CD4-positive, alpha-beta T cell treated with Interleukin-6 at 100 ng/mL for 8 hours (primary cell): Measurements from ENCODE around the gene LYZL2.
"Not testable (repeated sequence)": the region's sequence is repeated elsewhere in the genome, so short reads cannot be mapped to it uniquely, and the experiment has no call there.

ENCODE experiments used
- DNase-seq: peaks from one replicate; pipeline ENCODE4 v3.0.0-alpha.2; 2020; ENCODE audit warnings: mixed read lengths, low spot score

Gene LYZL2

DNA sequence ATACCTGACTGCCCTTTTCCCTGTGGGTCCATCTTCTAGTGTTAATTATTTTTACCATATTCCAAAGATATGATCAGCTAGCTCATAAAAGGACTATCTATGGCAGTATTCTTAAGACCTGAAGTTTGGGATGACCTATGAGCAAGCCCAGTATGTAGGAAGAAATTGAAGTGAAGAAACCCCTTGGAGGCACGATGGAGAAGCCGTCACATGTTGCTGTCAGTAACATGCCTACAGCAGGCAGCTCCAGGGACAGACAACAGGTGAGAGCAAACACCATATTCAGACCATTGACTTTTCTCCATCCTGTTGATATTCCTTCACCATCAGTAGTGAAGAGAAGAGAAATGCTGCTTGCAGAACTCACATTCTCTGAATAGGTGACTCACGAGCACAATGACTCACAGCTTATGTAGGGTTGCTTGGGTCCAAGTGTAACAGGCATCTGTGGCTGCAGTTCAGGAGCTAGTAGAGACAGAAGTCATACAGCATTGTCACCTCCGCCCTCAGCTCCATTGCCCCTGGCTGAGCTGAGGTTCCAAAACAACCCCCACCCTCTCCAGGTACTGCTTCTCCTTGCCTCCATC, 8.4 kb upstream of the LYZL2 start:
- DNase-seq: no peak

DNA sequence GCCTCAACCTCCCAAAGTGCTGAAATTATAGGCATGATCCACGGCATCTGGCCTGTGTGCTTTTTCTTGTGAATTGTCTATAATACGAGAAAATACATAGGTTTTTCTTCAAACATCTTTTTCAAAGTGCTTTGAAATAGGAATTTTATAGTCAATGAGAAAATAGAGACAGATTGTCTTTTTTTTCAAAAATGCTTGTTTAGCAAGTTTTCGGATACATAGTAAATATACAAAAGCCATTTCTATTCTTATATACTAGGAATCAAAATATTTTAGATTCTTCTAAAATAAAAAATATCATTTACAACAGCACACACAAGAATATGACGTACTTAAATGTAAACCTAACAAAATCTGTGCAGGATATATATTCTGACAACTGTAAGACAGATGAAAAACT, 1.6 kb upstream of the LYZL2 start:
- DNase-seq: no peak

DNA sequence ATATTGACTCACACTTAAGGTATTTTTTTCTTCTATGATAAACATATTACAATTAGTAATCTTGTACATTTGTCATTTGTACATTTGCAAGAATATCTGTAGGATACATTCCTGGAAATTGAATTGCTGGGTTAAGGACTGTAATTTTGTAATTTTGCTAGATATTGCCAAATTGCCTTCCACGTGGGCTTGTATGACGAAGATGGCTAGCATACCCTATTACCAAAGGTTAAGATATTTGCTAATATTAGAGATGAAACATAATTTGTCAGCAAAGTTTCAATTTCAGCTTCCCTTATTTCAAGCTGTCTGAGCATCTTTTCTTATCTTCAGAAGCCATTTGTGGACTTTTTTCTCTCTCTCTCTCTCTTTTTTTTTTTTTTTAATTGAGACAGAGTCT, 1.0 kb upstream of the LYZL2 start:
- no peak for DNase-seq

DNA sequence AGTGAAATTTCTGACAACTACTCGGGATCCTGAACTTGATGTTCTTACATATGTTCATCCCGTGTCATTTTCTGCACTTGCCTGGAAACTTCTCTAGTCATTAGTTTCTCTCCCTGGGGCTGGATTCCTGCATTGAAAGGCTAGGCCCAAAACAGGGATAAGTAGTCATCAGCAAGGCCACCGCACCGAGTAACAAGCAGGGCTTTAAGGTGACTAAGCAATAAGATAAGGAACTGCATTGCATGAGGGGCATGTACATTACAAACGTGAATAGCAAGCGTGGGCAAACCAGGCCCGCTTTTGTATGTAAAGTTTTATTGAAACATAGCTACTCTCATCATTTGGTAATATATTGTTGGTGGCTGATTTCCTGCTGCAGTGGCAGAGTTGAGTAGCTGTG, 977 bp downstream of the LYZL2 start:
- not testable (repeated sequence) for DNase-seq

DNA sequence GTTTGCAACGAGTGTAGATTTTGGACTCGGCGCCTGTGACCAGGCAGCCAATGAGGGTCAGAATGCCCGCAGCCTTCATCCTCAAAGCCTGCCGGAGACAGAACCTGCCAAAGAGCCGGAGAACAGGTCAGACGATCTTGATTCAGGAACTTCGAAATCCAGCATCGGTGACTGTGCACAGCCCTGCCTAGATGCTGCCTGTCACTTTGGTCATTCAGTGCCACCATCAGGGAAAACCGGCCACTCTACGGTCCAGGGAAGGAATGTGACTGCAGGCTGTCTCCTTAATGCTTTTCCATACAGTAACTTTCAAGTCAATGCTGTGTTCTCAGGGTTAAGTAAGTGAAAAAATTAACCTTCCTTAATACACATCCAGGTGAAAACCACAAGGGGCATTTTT, 2.7 kb downstream of the LYZL2 start:
- DNase-seq: not testable (repeated sequence)

DNA sequence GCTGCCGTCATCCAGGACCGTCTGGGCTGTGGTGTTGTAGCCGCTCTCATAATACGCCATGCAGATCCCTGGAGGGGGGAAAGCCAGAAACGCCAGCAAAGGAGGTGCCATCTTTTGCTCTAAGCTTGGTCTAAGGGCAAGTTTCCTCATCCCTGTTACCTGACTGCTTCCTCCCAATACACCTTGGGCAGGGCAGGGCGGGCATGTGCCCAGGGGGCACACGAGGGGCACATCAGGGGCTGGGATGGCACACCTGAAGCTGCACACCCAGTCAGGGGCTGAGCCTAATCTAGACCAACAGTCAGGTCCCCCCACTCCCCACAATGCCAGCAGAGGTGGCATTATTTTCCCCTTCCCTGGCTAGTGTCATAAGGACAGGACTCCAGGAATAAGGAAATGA, 3.4 kb downstream of the LYZL2 start:
- not testable (repeated sequence) for DNase-seq

DNA sequence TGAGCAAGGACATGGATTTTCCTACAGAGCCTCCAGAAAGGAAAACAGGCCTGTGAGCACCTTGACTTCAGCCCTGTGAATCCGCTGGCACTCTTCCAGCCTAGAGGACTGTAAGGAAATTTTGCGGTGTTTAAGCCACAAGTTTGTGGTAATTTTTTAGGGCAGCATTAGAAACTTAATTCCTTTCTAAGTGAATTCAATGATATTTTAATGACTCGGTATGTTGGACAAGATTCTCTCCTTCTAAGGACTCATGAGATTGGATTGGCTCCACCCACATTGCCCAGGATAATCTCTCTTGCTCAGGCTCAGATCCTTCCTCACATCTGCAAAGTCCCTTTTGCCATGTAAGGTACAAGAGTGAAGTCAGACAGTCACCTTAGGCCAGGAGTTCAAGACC, 4.5 kb downstream of the LYZL2 start:
- no peak for DNase-seq

DNA sequence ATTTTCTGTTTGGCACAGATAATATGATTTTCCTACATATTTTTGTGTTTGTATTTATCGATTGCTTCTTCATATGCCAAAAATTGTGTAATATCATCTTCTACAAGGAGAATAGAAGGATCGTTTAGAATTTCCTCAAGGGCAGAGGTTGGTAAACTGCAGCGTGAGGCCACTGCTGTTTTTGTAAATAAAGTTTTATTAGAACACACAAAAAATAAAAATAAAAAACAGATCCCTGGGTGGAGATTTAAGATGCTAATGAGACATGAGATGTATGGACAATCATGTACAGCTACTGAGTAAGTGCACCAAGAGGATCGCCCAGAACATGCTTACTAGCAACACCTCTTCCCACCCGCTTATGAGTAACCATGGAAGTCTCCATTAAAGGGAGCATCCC, 9.6 kb downstream of the LYZL2 start:
- no peak for DNase-seq

DNA sequence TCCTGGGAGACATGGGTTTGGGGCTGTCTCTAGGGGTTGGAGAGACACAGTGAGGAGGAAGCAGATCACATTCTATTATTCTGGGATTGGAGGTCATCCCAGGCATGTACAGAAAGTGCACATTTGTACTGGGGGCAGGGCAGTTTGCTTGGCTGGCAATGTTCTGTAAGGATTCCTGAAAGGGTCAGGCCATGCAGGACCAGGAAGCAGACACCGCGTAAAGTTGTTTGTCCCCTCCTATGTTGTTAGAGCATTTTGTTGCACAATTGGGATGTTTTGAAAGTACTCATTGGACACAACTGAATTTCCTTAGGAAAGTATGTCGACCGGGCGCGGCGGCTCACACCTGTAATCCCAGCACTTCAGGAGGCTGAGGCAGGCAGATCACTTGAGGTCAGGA, 12.5 kb downstream of the LYZL2 start:
- no peak for DNase-seq

DNA sequence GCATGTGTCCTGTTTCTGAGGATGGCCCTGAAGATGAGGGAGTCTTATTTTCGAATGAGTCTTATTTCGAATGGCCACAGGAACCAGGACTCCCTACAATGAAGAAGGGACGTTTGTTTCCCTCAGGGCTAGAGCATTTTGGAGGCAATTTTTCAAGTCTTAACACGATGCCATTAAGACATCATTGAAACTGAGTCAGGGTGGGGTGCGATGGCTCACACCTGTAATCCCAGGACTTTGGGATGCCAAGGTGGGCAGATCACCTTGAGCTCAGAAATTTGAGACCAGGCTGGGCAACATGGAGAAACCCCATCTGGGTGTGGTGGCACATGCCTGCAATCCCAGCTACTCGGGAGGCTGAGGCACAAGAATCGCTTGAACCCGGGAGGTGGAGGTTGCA, 18.5 kb downstream of the LYZL2 start:
- not testable (repeated sequence) for DNase-seq

DNA sequence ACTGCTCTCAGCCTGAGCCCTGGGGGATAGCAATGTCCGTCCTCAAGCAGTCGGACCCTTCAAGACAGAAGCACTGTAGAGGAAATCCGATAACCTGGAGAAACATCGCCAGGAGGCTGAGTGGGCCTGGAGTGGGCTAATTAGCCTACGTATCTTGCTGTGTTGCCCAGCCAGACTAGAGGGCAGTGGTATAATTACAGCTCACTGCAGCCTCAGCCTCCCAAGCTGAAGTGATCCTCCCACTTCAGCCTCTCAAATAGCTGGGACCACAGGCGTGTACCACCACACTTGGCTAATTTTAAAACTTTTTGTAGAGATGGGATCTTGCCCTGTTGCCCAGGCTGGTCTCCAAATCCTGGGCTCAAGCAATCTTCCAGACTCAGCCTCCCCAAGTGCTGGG, 21.7 kb downstream of the LYZL2 start:
- no peak for DNase-seq

DNA sequence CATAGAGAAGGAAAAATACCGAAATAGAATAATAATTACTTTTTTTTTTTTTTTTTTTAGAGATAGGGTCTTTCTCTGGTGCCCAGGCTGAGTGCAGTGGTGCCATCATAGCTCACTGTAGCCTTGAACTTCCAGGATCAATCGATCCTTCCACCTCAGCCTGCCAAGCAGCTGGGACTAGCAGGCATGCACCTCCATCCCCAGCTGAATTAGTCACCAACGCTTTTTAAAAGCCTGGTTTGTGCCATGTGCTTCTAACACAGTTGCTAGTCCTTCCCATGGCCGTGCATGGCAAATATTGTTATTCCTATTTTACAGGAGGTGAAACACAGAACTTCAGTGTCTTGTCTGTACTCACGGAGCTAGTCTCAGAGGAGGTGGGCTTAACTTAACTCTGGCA, 23.2 kb downstream of the LYZL2 start:
- DNase-seq: no peak

DNA sequence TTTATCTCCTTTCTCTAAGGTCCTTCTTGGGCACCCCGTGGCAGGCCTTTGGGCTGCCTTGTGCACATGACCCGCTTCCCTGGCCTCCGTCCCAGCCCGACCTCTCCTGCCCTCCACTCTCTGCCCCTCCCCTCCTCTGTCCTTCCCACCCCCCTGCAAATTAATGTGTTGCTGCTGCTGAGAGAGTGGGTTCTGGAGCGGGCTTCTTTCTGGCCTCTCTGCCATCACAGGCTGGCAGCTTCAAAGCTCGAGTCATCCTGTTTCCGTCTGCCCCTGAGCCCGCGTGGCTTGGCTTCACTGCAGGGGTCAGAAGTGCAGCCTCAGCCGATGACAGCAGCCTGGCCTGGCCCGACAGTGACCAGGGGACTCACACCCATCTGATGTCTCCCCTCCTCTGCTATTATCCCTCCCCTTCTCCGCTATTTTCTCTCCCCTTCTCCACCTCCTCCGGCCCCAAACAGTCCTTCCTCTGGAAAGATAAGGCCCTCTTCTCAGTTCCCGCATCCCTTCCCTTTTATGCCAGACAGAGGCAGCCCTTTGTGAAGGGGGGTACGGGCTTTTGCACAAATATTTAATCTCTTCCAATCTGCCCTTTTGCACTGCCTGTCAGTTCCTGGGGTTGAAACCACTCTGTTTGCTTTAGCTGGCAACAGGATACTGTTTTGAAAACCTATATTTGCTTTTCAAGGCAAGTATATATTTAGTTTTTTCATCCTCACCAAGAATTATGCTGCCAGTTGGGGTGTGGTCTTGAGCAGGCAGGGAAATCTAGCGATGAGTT, 24.0 kb downstream of the LYZL2 start:
- not testable (repeated sequence) for DNase-seq

DNA sequence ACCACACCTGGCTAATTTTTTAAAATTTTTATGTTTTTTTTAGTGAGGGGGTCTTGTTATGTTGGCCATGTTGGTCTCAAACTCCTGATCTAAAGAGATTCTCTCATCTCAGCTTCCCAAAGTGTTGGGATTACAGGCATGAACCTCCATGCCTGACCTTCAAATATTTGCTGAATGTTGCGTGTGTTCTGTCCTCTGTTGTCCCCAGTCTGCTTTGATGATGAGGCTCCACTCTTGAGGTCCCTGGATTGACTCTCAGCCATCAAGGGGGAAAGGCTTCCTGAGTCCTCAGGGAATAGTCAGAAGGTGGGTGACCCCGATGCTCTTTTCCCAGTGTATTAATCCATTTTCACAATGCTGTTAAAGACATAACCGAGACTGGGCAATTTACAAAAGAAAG, 26.0 kb downstream of the LYZL2 start:
- DNase-seq: no peak

DNA sequence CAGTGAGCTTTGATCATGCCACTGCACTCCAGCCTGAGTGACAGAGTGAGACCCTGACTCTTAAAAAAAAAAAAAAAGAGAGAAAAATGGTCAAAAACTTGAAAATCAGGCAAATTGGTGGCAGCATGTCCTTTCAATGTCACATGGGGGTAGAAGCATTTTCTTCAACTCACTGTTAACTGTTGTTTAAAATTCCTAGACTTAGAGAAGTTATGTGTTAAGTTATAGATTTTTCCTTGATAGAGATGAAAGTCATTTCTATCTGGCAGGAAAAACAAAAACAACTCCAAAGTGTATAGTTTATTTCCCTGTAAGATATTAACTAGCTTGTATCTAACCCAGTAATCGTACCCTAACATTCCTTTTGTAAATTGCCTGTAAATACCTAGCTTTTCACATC, 26.8 kb downstream of the LYZL2 start:
- no peak for DNase-seq

DNA sequence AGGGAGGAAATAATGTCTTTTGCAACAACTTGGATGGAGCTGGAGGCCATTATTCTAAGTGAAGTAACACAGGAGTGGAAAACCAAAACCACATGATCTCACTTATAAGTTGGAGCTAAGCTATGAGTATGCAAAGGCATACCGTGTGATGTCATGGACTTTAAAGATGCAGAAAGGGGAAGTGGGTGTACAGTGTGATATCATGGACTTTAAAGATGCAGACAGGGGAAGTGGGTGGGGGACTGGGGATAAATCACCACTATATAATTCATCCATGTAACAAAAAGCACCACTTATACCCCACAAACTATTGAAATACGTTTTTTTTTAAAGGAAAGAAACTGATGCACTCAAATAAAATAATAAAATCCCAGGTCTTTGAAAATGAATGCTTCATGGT, 29.5 kb downstream of the LYZL2 start:
- no peak for DNase-seq

DNA sequence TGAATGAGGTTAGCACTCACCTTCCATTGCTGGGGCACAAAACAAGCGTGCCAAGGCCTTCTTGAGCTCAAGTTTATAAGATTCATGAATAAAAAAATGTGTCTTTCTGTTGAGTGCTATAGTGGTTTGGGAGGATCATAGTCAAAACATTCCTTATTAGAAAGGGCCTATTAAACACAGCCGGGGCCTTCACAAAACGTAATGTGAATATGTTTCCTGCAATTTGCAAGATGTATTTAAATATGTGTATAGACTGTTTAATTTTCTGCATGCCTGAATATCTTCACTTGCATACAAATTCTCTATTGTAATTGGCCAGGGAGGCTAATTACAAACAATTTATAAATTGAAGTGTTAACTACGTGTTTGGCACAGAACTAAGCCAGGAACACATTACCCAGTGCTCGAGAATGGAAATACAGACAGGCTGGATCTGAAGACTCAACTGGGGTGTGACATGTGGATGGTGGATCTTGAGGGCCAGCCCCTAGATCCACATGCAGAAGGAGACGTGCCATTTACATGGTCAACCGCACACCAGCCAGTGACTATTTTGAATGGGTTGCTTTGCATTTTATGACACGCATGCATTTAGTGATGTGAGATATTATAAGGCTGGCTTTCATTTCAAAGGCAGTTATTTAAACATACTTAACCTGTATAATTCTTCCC, 31.3 kb downstream of the LYZL2 start:
- DNase-seq: no peak

DNA sequence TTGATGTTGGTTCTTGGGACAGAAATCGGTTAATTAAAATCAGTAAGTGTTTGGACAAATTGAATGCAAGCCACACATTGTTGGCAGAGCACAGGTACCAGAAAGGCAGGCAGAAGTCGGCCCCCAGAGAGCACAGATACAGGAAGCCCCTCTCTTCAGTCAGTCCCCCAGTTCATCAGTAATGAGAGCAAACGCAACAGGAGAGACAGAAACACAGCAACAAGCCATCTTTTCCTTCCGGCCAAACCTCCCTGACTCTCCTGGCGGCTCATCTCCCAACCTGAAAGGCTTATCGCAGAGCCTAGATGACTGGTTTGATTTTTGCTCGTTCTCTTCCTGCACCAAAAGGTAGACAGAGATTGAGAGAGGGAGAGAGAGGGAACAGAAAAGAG, 32.1 kb downstream of the LYZL2 start:
- not testable (repeated sequence) for DNase-seq

DNA sequence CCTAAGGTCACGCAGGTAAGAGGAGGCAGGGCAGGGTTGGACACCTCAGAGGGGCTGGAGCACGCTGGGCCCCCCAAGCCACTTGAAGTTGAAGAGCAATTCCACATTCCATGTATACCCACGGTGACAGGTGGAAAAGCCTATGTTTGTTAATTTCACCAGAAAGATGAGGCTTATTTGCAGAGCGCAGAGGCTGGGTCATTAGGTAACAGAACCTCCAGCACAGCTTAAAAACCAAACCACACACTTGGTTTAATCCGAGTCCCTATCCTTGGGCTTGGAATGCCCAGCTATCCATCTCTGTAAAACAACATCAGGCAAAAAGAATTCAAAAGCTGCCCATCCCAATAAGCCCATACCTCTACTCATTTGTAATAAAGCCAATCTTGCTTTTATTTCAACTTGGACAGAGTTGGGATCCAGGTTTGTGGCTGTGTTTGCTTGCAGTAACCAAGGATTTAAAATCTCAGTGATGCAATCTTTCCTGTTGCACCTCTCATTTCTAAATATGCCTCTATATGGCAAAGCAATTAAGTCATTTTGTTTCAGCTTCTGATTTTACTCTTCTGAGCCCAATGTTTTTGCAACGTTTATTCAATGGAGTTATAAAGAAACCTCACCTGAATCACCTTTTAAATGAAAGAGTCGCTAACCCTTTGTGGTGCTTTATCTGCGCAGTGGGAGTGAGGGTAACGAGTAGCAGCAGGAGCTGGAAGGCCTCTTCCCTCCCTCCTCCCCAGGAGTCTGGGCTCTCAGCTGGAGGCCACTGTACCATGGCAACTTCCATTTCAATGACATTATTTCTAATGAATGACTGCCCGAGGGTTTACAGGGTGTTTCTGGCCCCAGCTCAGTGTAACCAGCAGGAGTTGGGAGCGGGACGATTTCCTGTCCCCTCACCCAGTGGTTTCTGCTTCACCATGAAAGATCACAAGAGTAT, 32.8 kb downstream of the LYZL2 start:
- not testable (repeated sequence) for DNase-seq

DNA sequence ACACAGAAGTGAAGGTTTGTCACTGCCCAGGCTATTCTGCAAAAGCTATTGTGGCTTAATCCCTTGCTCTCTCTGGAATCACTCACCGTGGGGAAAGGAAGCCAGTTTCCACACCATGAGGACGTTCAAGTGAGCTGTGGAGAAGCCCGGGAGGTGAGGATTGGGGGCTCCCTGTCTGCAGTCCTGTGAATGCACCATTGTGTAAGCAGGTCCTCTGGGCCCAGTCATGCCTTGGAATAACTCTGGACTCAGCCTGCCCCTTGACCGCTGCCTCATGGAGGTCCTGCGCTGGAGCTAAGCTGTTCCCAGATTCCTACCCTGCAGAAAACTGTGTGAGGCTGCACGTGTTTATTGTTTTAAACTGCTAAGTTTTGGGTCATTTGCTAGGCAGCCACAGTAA, 33.5 kb downstream of the LYZL2 start:
- no peak for DNase-seq

DNA sequence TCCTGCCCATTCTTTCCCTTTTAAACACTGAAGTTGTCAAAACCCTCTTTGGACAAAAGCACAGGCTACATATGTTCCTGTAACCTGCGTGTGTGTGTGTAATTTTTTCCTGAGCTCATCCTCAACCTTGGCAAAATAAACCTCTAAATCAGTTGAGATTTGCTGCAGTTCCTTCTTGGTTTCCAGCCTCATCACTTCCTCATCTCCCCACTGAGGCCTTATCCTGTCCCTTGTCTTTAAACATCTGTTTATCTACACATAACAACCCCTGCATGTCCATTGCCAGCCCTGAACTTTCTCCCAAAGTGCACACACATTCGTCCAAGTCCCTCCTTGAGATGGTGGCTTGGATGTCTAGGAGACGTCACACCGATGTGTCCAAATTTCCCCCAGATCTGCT, 35.5 kb downstream of the LYZL2 start:
- no peak for DNase-seq

DNA sequence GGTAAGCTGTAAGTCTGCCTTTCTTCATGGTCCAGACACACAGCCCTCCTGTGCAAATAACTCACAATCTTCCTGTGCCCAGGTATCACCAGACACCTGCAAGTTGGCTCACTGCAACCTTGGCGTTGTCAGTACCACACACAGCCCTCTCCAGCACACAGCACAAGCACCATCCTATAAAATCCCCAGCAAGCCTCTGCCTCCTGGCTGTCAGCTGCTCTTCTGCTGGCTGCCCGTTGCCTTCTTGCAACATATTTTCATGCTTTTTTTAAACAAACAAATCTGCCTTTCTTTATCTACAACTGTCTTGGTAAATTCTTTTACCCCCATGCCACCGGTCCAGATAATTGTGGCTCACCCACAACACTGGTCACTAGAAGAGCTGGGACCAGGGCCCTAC, 36.8 kb downstream of the LYZL2 start:
- not testable (repeated sequence) for DNase-seq
